AG04449 (cell line): ENCODE measurements around the gene TGFB1.

ENCODE experiments used
- CTCF ChIA-PET: fragments of 350-600 bp; formaldehyde crosslinking; extraction: SDS; loops from one replicate; lab custom pipeline; 2021; ENCODE audit warnings: antibody characterized with exemption; lab: Yijun Ruan, JAX
- POLR2A ChIA-PET: fragments of 400-600, 350-600 bp; formaldehyde crosslinking; extraction: SDS; loops from one replicate; lab custom pipeline; 2020; ENCODE audit warnings: antibody characterized with exemption, inconsistent platforms; lab: Yijun Ruan, JAX
- DNase-seq: peaks from one replicate; pipeline ENCODE4 v3.0.0-alpha.2; 2010; ENCODE audit warnings: low read depth, low spot score
- H3K4me3 ChIP-seq: 2 replicates; pipeline ENCODE4 v1.5.1; 2011; ENCODE audit warnings: low read depth, mild to moderate bottlenecking, control low read depth, low read length
- CTCF ChIP-seq: IDR thresholded peaks from one replicate; pipeline ENCODE4 v1.5.1; 2011; ENCODE audit warnings: mild to moderate bottlenecking, moderate library complexity, low read length, control low read depth, inconsistent platforms; ENCODE audit not compliant: insufficient read depth; ENCODE audit errors: missing control alignments

TGFB1 gene

GRCh38 chr19:41319500-41320184 is 34.1 kb downstream of the TGFB1 start:
- ChIA-PET CTCF (interaction anchor here (1.5 to 7.9 kb wide), 2 partner anchors 12 to 33 kb away, joined by 5 to 53 read pairs; no protein-coding TSS in a partner anchor), POLR2A (no interaction called here)
- no peak overlapping the region for H3K4me3 ChIP-seq
- DNase-seq = no peak
- TF ChIP-seq CTCF = no peak

GRCh38 chr19:41318696-41319499 is 34.8 kb downstream of the TGFB1 start:
- CTCF ChIA-PET = interaction anchor here (7.9 kb wide), 1 partner anchor 11 kb away, joined by 53 read pairs; no protein-coding TSS in a partner anchor
- no peak for TF ChIP-seq CTCF
- DNase-seq = no peak
- no peak overlapping the region for H3K4me3 ChIP-seq
- POLR2A ChIA-PET = no interaction called here

GRCh38 chr19:41316306-41316920 is 37.3 kb downstream of the TGFB1 start:
- ChIA-PET POLR2A (no interaction called here), CTCF (interaction anchor here (0.6 to 2.0 kb wide), 3 partner anchors 8 to 39 kb away, joined by 3 to 16 read pairs (median 3); no protein-coding TSS in a partner anchor)
- H3K4me3 ChIP-seq = no peak overlapping the region
- TF ChIP-seq CTCF = no peak
- DNase-seq = no peak

- no peak for TF ChIP-seq CTCF
- H3K4me3 ChIP-seq = peak overlapping the region; percentile 92
- DNase-seq = no peak
- CTCF ChIA-PET = interaction anchor here (0.9 to 5.5 kb wide), 3 partner anchors 9 to 16 kb away, joined by 3 to 164 read pairs (median 7); no protein-coding TSS in a partner anchor
- POLR2A ChIA-PET = interaction anchor here (0.7 to 2.4 kb wide), 3 partner anchors 10 to 49 kb away, joined by 4 to 9 read pairs (median 5); no protein-coding TSS in a partner anchor
Measured at GRCh38 chr19:41311613-41312012, 42.1 kb downstream of the TGFB1 start.

- no peak for DNase-seq
- peak overlapping the region; percentile 92 for H3K4me3 ChIP-seq
- TF ChIP-seq CTCF = no peak
- ChIA-PET POLR2A (interaction anchor here (0.7 to 2.4 kb wide), 5 partner anchors 9 to 48 kb away, joined by 3 to 9 read pairs (median 4); no protein-coding TSS in a partner anchor), CTCF (interaction anchor here (0.9 to 7.1 kb wide), 4 partner anchors 10 to 105 kb away, joined by 3 to 164 read pairs (median 66); no protein-coding TSS in a partner anchor)
Measured at GRCh38 chr19:41311072-41311471, 42.6 kb downstream of the TGFB1 start.
